OCI-LY7 (cell line): ENCODE data around the gene ANKRD66.

ENCODE experiments used
- CTCF ChIP-seq: fragments of 200-600 bp; sonication (generic); conservative IDR thresholded peaks from 2 replicates; pipeline ENCODE4 v1.5.1; 2014; ENCODE audit warnings: mild to moderate bottlenecking, antibody characterized with exemption, low read length, moderate library complexity, mixed read lengths
- EZH2phosphoT487 ChIP-seq: fragments of 200-600 bp; sonication (generic); IDR thresholded peaks from 2 replicates; pipeline ENCODE4 v1.6.1; 2018; ENCODE audit warnings: low read depth, borderline replicate concordance, mild to moderate bottlenecking, mixed run types, antibody characterized with exemption, low read length, moderate library complexity, mixed read lengths

- no peak for TF ChIP-seq CTCF
- no peak for TF ChIP-seq EZH2phosphoT487
Observed at GRCh38 chr6:46746696-46747095, at the start of gene ANKRD66.
